AG09309 (cell line): Measurements from ENCODE around the gene ARL14.

ENCODE experiments used
- DNase-seq: peaks from one replicate; pipeline ENCODE4 v3.0.0-alpha.2; 2010; ENCODE audit warnings: low read depth
- H3K4me3 ChIP-seq: 2 replicates; pipeline ENCODE4 v1.5.1; 2011; ENCODE audit warnings: mild to moderate bottlenecking, low read depth, low read length, moderate library complexity; ENCODE audit not compliant: control insufficient read depth
- TF ChIP-seq, protein P1 (sequence below): IDR thresholded peaks from 2 replicates; pipeline ENCODE4 v1.5.1; 2011; ENCODE audit warnings: mild to moderate bottlenecking, low read depth, low read length, inconsistent platforms; ENCODE audit not compliant: insufficient read depth, control insufficient read depth; ENCODE audit errors: missing control alignments

ARL14 gene

DNA sequence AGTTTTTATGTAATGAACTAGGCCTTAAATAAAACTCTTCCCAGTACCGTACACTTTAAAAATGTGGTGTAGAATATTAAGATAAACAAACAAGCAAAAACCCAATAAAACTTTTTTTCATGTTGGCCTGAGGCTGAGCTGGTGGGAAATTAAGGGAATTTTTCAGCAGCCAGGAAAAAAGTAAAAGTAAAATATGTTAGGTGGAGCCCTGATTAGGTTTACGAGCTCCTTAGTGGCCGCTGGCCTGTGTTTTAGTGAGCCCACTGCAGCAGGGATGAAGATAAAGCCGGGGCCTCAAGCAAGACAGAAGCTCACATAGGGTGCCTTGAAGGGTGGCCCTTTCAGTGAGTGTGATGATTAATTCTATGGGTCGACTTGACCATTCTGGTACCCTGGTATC, 16.1 kb upstream of the ARL14 start:
- no peak overlapping the region for H3K4me3 ChIP-seq
- TF ChIP-seq, protein P1, sequence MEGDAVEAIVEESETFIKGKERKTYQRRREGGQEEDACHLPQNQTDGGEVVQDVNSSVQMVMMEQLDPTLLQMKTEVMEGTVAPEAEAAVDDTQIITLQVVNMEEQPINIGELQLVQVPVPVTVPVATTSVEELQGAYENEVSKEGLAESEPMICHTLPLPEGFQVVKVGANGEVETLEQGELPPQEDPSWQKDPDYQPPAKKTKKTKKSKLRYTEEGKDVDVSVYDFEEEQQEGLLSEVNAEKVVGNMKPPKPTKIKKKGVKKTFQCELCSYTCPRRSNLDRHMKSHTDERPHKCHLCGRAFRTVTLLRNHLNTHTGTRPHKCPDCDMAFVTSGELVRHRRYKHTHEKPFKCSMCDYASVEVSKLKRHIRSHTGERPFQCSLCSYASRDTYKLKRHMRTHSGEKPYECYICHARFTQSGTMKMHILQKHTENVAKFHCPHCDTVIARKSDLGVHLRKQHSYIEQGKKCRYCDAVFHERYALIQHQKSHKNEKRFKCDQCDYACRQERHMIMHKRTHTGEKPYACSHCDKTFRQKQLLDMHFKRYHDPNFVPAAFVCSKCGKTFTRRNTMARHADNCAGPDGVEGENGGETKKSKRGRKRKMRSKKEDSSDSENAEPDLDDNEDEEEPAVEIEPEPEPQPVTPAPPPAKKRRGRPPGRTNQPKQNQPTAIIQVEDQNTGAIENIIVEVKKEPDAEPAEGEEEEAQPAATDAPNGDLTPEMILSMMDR: no peak
- no peak for DNase-seq

GRCh38 chr3:160661660-160662059, 15.3 kb upstream of the ARL14 start:
- TF ChIP-seq, protein P1: no peak
- no peak for DNase-seq
- no peak overlapping the region for H3K4me3 ChIP-seq

DNA sequence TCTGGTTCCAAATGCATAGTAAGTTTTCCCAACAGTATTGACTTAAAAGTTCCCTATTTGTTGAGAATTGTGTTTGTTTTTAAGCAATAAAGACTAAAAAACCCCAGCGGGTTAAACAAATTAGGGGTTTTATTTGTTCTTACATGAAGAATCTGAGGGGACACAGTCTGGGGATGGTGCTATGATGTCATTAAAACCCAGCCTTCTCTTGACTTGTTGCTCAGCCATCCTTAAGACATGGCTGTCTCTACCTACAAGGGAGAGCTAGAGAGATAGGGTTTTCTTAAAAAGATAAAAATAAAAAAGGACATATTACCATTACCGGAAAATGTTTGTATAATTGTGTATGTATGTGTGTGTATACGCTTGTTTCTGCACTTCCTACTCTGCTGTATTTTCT, 11.7 kb upstream of the ARL14 start:
- no peak overlapping the region for H3K4me3 ChIP-seq
- no peak for DNase-seq
- TF ChIP-seq, protein P1: no peak

GRCh38 chr3:160665784-160666526, 11.0 kb upstream of the ARL14 start:
- TF ChIP-seq, protein P1: no peak
- peak; percentile 87 for DNase-seq
- no peak overlapping the region for H3K4me3 ChIP-seq

GRCh38 chr3:160667452-160667851, 9.5 kb upstream of the ARL14 start:
- DNase-seq: peak; percentile 44
- no peak overlapping the region for H3K4me3 ChIP-seq
- TF ChIP-seq, protein P1: no peak

GRCh38 chr3:160668454-160668853, 8.5 kb upstream of the ARL14 start:
- TF ChIP-seq, protein P1: no peak

More at GRCh38 chr3:160668454-160668853, 8.5 kb upstream of the ARL14 start:
- no peak for DNase-seq
- H3K4me3 ChIP-seq: no peak overlapping the region
